Mesothelial cell of epicardium (in vitro differentiated cells): ENCODE data around the gene AANAT. TPM values are rescaled to one million over a fixed set of nuclear protein-coding genes. Genes with fewer than 3 reads are reported as not detected.
A peak's percentile ranks its signal among the peaks of the same experiment; 100 is the strongest.

Experiments used
- DNase-seq, 2 experiments: peaks; one replicate each; pipeline ENCODE4 v3.0.0; 2021; ENCODE audit warnings: low spot score in 2 of 2; ENCODE audit not compliant: unreplicated experiment in 2 of 2
- H3K27ac Mint-ChIP-seq: 2 replicates; pipeline ENCODE4 v1.8.0; 2021; ENCODE audit warnings: mixed read lengths
- H3K27me3 Mint-ChIP-seq: 2 replicates; pipeline ENCODE4 v1.8.0; 2021; ENCODE audit warnings: low read depth, mixed read lengths
- H3K36me3 Mint-ChIP-seq: 2 replicates; pipeline ENCODE4 v1.8.0; 2021; ENCODE audit warnings: mixed read lengths
- H3K4me1 Mint-ChIP-seq: 2 replicates; pipeline ENCODE4 v1.8.0; 2021; ENCODE audit warnings: mixed read lengths
- H3K4me3 Mint-ChIP-seq: 2 replicates; pipeline ENCODE4 v1.8.0; 2021; ENCODE audit warnings: mild to moderate bottlenecking, moderate library complexity, mixed read lengths
- H3K9me3 Mint-ChIP-seq: 2 replicates; pipeline ENCODE4 v1.8.0; 2021; ENCODE audit warnings: mixed read lengths
- total RNA-seq: library from RNA; stranded (reverse); gene quantifications from 3 replicates; pipeline ENCODE4 v1.2.1, GENCODE V29; 2021
- TF ChIP-seq, protein P1 (sequence below): fragments of 200-600 bp; sonication (generic); IDR thresholded peaks from one replicate; pipeline ENCODE4 v1.5.0; 2021; ENCODE audit warnings: antibody characterized with exemption; ENCODE audit not compliant: unreplicated experiment

Gene AANAT
- total RNA-seq, 1 donor from 2014 or later = 0.22 TPM

DNA sequence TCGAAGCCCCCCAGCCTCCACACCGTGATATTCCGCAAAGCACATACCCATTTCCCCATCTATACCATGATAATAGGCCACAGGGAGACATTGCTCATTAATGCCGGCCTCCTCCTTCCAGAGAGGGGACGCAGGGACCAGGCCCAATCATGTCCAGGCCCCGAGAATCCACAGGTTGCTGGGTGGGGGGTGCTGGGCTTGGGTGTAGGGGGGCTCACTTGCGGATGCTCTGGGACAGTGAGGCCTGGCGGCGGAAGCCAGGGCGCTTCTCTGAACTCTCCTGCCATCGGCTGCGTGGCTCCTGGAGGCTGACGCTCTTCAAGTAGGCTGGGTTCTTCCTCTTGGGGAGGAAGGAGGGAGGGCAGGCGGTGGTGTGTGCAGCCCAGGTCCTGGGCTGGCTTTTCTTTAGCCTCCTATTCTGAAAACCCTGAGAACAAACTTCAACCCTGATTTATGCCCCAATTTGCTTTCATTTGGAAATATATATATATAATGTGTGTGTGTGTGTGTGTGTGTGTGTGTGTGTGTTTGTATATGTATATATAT is 12.2 kb downstream of the AANAT start:
- H3K4me3 Mint-ChIP-seq = no peak overlapping the region
- H3K27me3 Mint-ChIP-seq = no peaks in the 10 kb centered on the region
- no peaks in the 10 kb centered on the region for H3K9me3 Mint-ChIP-seq
- TF ChIP-seq, protein P1, sequence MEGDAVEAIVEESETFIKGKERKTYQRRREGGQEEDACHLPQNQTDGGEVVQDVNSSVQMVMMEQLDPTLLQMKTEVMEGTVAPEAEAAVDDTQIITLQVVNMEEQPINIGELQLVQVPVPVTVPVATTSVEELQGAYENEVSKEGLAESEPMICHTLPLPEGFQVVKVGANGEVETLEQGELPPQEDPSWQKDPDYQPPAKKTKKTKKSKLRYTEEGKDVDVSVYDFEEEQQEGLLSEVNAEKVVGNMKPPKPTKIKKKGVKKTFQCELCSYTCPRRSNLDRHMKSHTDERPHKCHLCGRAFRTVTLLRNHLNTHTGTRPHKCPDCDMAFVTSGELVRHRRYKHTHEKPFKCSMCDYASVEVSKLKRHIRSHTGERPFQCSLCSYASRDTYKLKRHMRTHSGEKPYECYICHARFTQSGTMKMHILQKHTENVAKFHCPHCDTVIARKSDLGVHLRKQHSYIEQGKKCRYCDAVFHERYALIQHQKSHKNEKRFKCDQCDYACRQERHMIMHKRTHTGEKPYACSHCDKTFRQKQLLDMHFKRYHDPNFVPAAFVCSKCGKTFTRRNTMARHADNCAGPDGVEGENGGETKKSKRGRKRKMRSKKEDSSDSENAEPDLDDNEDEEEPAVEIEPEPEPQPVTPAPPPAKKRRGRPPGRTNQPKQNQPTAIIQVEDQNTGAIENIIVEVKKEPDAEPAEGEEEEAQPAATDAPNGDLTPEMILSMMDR = no peak
- DNase-seq = no peak
- no peak overlapping the region for H3K27ac Mint-ChIP-seq
- H3K4me1 Mint-ChIP-seq = no peaks in the 10 kb centered on the region
- H3K36me3 Mint-ChIP-seq = peaks cover 3% of the 10 kb centered on the region

DNA sequence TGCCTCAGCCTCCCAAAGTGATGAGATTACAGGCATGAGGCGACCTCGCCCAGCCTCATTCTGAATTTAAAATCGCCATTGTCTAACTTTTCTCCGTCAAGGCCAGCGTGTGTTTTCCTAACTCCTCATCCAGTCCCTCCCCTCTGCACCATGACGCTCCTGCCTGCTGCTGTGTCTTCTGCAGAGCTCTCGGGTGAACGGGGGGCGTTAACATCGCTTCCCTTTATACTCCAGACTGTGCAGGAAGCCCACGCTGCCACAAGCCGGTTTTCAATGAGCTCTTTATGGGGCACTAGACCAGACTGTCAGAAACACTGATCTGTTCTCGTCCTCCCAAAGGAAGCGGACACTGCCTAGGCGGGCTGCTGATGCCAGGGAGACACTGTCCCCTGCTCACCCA is 13.2 kb downstream of the AANAT start:
- H3K4me3 Mint-ChIP-seq = no peak overlapping the region

DNA sequence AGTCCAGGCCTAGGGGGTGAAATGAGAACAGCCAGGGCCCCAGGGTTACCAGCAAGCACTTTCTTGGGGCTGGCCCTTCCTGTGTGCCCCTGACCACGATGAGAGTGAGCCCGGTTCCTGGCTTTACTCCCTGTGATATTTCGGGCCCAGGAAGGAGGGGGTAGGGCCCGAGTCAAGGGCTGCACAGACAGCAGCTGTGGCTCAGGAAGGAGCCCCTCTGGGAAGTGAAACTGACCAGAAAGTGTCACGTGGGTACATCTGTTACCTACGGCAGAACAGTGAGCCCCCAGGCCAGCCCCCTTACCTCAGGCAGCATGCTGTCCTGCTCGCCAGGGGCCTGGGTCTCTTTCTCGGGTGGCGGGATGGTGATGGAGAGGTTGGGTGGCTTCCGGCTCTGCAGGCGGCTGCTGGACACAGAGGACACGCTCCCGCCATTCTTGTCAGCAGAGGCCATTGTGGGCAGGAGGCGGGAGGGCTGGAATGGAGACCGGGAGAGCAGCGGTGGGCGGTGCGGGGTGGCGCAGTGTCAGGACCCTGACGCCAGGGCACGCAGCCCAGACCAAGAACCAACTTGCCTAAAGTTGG is 13.8 kb downstream of the AANAT start:
- no peaks in the 10 kb centered on the region for H3K27me3 Mint-ChIP-seq
- DNase-seq = no peak
- H3K36me3 Mint-ChIP-seq = no peaks in the 10 kb centered on the region
- no peaks in the 10 kb centered on the region for H3K4me1 Mint-ChIP-seq
- no peaks in the 10 kb centered on the region for H3K9me3 Mint-ChIP-seq
- TF ChIP-seq, protein P1 = no peak
- H3K4me3 Mint-ChIP-seq = no peak overlapping the region
- H3K27ac Mint-ChIP-seq = no peak overlapping the region

More for the DNA sequence above, 13.2 kb downstream of the AANAT start:
- Mint-ChIP-seq H3K27ac (peak overlapping the region; percentile 5), H3K9me3 (no peaks in the 10 kb centered on the region), H3K36me3 (no peaks in the 10 kb centered on the region), H3K27me3 (no peaks in the 10 kb centered on the region), H3K4me1 (no peaks in the 10 kb centered on the region)
- no peak for DNase-seq
- TF ChIP-seq, protein P1 = no peak

DNA sequence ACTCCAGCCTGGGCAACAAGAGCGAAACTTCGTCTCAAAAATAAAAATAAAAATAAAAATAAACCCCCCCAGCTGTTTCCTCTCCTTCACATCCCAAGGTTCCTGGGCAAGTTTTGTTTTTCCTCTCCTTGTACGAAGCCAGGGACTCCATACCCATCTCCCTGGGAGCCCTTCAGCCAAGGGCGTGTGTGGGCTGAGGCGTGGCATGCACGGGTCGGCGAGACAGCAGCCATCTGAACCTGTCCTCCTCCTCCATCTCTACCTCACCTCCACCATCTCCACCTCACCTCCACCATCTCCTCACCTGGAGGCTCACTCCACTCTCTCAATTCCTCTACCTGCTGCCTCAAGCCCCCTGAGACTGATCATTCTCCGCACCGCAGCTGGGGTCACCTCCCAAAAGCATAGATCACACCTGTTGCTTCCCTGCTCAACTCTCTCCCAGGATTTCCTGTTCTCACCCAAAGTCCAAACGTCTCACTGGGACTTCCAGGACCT is 16.9 kb downstream of the AANAT start:
- TF ChIP-seq, protein P1 = no peak
- Mint-ChIP-seq H3K4me3 (no peak overlapping the region), H3K4me1 (no peaks in the 10 kb centered on the region), H3K36me3 (peaks cover 1% of the 10 kb centered on the region), H3K27me3 (no peaks in the 10 kb centered on the region), H3K9me3 (no peaks in the 10 kb centered on the region), H3K27ac (no peak overlapping the region)
- no peak for DNase-seq

DNA sequence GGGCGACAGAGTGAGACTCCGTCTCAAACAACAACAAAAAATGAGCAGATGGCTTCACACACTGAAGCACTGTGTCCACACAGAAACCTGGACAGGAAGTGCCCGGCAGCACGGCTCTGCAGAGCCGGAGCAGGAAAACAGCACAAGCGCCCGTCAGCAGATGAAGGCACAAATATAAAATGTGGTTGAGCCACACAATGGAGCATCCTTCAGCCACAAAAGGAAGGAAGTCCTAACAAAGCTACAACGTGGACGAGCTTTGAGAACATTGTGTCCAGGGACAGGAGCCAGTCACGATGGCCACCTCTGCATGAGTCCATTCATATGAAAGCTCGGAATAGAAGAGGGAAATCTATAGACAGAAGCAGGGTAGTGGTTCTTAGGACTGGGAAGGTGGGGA is 18.2 kb downstream of the AANAT start:
- H3K27ac Mint-ChIP-seq = no peak overlapping the region
- no peaks in the 10 kb centered on the region for H3K27me3 Mint-ChIP-seq
- TF ChIP-seq, protein P1 = no peak
- peaks cover 1% of the 10 kb centered on the region for H3K36me3 Mint-ChIP-seq
- H3K9me3 Mint-ChIP-seq = no peaks in the 10 kb centered on the region
- H3K4me3 Mint-ChIP-seq = no peak overlapping the region
- DNase-seq = no peak
- no peaks in the 10 kb centered on the region for H3K4me1 Mint-ChIP-seq
